WTC11 (cell line): Measurements from ENCODE around the gene HLA-DQB1. TPM values are rescaled to one million over a fixed set of nuclear protein-coding genes. Genes with fewer than 3 reads are reported as not detected.

Source experiments
- ATAC-seq: fragments of 200-7000 bp; cut with Tn5 transposase; 2 replicates; pipeline ENCODE4 v1.10.0; 2021; ENCODE audit warnings: mild to moderate bottlenecking, moderate library complexity
- CTCF ChIA-PET: fragments of 300-600 bp; sonication (Branson Sonifier 250); formaldehyde crosslinking; loops from one replicate; lab custom pipeline; 2021; ENCODE audit warnings: antibody characterized with exemption; lab: Charles Lee
- POLR2A ChIA-PET: fragments of 350-600 bp; sonication (Branson Sonifier 250); formaldehyde crosslinking; loops from one replicate; lab custom pipeline; 2021; ENCODE audit warnings: antibody characterized with exemption; lab: Charles Lee
- DNase-seq: peaks from one replicate; pipeline ENCODE4 v3.0.0; 2021; ENCODE audit warnings: low spot score
- H3K27ac Mint-ChIP-seq: 2 replicates; pipeline ENCODE4 v1.8.0; 2021; ENCODE audit warnings: mixed read lengths
- H3K27me3 Mint-ChIP-seq: 2 replicates; pipeline ENCODE4 v1.8.0; 2021; ENCODE audit warnings: low read depth, mild to moderate bottlenecking, moderate library complexity, mixed read lengths
- H3K36me3 Mint-ChIP-seq: 2 replicates; pipeline ENCODE4 v1.8.0; 2021; ENCODE audit warnings: mixed read lengths
- H3K4me1 Mint-ChIP-seq: 2 replicates; pipeline ENCODE4 v1.8.0; 2022; ENCODE audit warnings: mixed read lengths
- H3K4me3 Mint-ChIP-seq: 2 replicates; pipeline ENCODE4 v1.8.0; 2021; ENCODE audit warnings: mild to moderate bottlenecking, moderate library complexity, mixed read lengths
- H3K9me3 Mint-ChIP-seq: 2 replicates; pipeline ENCODE4 v1.8.0; 2021; ENCODE audit warnings: mixed read lengths
- ELF4 ChIP-seq: sonication (generic); formaldehyde crosslinking; IDR thresholded peaks from 2 replicates; pipeline ENCODE4 v1.8.1; 2022; ENCODE audit warnings: low read depth, mild to moderate bottlenecking, moderate library complexity, missing genetic modification reagents
- EMX1 ChIP-seq: fragments of 250-450 bp; sonication (Bioruptor Pico); IDR thresholded peaks from 2 replicates; pipeline ENCODE4 v1.8.0; 2021; ENCODE audit warnings: mild to moderate bottlenecking
- ESRRA ChIP-seq: sonication (generic); formaldehyde crosslinking; IDR thresholded peaks from 2 replicates; pipeline ENCODE4 v1.8.1; 2022; ENCODE audit warnings: mild to moderate bottlenecking, missing genetic modification reagents, borderline replicate concordance
- GABPB1 ChIP-seq: sonication (generic); formaldehyde crosslinking; IDR thresholded peaks from 2 replicates; pipeline ENCODE4 v1.8.1; 2023; ENCODE audit warnings: mild to moderate bottlenecking, missing genetic modification reagents
- IRF2 ChIP-seq: sonication (generic); formaldehyde crosslinking; IDR thresholded peaks from 2 replicates; pipeline ENCODE4 v1.8.0; 2022; ENCODE audit warnings: low read depth, missing genetic modification reagents, borderline replicate concordance
- JAZF1 ChIP-seq: fragments of 250-450 bp; sonication (Bioruptor Pico); IDR thresholded peaks from 2 replicates; pipeline ENCODE4 v1.9.0; 2021; ENCODE audit warnings: moderate library complexity, mild to moderate bottlenecking, inconsistent platforms
- PRRX2 ChIP-seq: fragments of 250-450 bp; sonication (Bioruptor Pico); IDR thresholded peaks from 2 replicates; pipeline ENCODE4 v1.8.0; 2021; ENCODE audit warnings: mild to moderate bottlenecking
- RELA ChIP-seq: sonication (generic); formaldehyde crosslinking; IDR thresholded peaks from 2 replicates; pipeline ENCODE4 v1.8.1; 2022; ENCODE audit warnings: missing genetic modification reagents, mild to moderate bottlenecking, borderline replicate concordance
- RORB ChIP-seq: fragments of 250-450 bp; sonication (Bioruptor Pico); IDR thresholded peaks from 2 replicates; pipeline ENCODE4 v1.9.0; 2021; ENCODE audit warnings: mild to moderate bottlenecking
- SMAD3 ChIP-seq: sonication (generic); formaldehyde crosslinking; IDR thresholded peaks from 2 replicates; pipeline ENCODE4 v1.8.0; 2022; ENCODE audit warnings: missing genetic modification reagents, mild to moderate bottlenecking, borderline replicate concordance
- ZBTB21 ChIP-seq: sonication (generic); formaldehyde crosslinking; IDR thresholded peaks from 2 replicates; pipeline ENCODE4 v1.8.1; 2023; ENCODE audit warnings: mild to moderate bottlenecking, missing genetic modification reagents, borderline replicate concordance
- ZNF121 ChIP-seq: sonication (generic); formaldehyde crosslinking; IDR thresholded peaks from 2 replicates; pipeline ENCODE4 v1.8.0; 2023; ENCODE audit warnings: missing genetic modification reagents
- ZNF263 ChIP-seq: sonication (generic); formaldehyde crosslinking; IDR thresholded peaks from 2 replicates; pipeline ENCODE4 v1.8.1; 2022; ENCODE audit warnings: low read depth, mild to moderate bottlenecking, moderate library complexity, missing genetic modification reagents
- ZNF416 ChIP-seq: fragments of 250-450 bp; sonication (Bioruptor Pico); IDR thresholded peaks from 2 replicates; pipeline ENCODE4 v1.9.0; 2021; ENCODE audit warnings: mild to moderate bottlenecking, inconsistent platforms
- ZNF423 ChIP-seq: fragments of 250-450 bp; sonication (Bioruptor Pico); IDR thresholded peaks from 2 replicates; pipeline ENCODE4 v2.1.2; 2022; ENCODE audit warnings: mild to moderate bottlenecking, moderate library complexity
- total RNA-seq: library from RNA; stranded (reverse); gene quantifications from 3 replicates; pipeline ENCODE4 v1.2.3, GENCODE V29; 2021
- TF ChIP-seq, protein P1 (sequence below): fragments of 250-450 bp; sonication (Bioruptor Pico); IDR thresholded peaks from 2 replicates; pipeline ENCODE4 v1.8.0; 2021; ENCODE audit warnings: mild to moderate bottlenecking
- TF ChIP-seq, protein P2 (sequence below): sonication (generic); formaldehyde crosslinking; IDR thresholded peaks from 2 replicates; pipeline ENCODE4 v1.8.0; 2023; ENCODE audit warnings: missing genetic modification reagents
- TF ChIP-seq, protein P3 (sequence below): sonication (generic); formaldehyde crosslinking; IDR thresholded peaks from 2 replicates; pipeline ENCODE4 v1.8.0; 2022; ENCODE audit warnings: mild to moderate bottlenecking, missing genetic modification reagents
- TF ChIP-seq, protein P4 (sequence below): sonication (generic); formaldehyde crosslinking; IDR thresholded peaks from 2 replicates; pipeline ENCODE4 v1.8.1; 2023; ENCODE audit warnings: mild to moderate bottlenecking, missing genetic modification reagents
- TF ChIP-seq, protein P5 (sequence below): sonication (generic); formaldehyde crosslinking; IDR thresholded peaks from 2 replicates; pipeline ENCODE4 v1.8.1; 2022; ENCODE audit warnings: low read depth, missing genetic modification reagents, borderline replicate concordance
- TF ChIP-seq, protein P6 (sequence below): sonication (generic); formaldehyde crosslinking; IDR thresholded peaks from 2 replicates; pipeline ENCODE4 v1.8.1; 2022; ENCODE audit warnings: mild to moderate bottlenecking, moderate library complexity, missing genetic modification reagents
- TF ChIP-seq, protein P7 (sequence below): fragments of 250-450 bp; sonication (Bioruptor Pico); IDR thresholded peaks from 2 replicates; pipeline ENCODE4 v2.1.2; 2022; ENCODE audit warnings: mild to moderate bottlenecking, moderate library complexity

Gene HLA-DQB1
- total RNA-seq, 1 experiment from 2014 or later: 0.83 TPM

DNA sequence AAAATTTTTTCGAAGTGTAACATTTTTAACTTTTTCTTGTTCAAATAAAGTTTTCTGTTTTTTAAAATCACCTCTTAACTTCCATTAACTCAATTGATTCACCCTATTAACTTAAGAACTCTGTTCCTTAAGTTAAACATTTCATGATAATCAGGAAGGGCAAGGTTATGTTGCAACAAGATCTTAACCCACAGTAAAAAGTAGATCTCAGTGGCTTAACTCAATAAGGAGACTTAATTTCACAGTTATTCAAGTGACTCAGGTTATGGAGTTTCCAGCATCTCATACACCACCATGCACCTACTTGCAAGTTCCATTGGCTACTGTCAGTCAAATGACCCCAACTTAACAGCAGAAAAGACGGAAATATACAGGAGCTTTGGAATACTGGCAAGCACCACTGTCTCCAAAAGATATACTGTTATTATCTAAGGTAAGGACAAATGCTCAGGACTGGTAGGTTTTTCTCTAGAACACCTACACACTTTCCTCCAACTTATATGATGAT lies 11.2 kb downstream of the HLA-DQB1 start:
- ChIA-PET POLR2A (no interaction called here), CTCF (no interaction called here)
- H3K9me3 Mint-ChIP-seq: no peaks in the 10 kb centered on the region
- TF ChIP-seq, protein P1, sequence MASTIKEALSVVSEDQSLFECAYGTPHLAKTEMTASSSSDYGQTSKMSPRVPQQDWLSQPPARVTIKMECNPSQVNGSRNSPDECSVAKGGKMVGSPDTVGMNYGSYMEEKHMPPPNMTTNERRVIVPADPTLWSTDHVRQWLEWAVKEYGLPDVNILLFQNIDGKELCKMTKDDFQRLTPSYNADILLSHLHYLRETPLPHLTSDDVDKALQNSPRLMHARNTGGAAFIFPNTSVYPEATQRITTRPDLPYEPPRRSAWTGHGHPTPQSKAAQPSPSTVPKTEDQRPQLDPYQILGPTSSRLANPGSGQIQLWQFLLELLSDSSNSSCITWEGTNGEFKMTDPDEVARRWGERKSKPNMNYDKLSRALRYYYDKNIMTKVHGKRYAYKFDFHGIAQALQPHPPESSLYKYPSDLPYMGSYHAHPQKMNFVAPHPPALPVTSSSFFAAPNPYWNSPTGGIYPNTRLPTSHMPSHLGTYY (CRISPR knock-in tag): no peak
- TF ChIP-seq, protein P2, sequence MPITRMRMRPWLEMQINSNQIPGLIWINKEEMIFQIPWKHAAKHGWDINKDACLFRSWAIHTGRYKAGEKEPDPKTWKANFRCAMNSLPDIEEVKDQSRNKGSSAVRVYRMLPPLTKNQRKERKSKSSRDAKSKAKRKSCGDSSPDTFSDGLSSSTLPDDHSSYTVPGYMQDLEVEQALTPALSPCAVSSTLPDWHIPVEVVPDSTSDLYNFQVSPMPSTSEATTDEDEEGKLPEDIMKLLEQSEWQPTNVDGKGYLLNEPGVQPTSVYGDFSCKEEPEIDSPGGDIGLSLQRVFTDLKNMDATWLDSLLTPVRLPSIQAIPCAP (CRISPR knock-in tag): no peak
- TF ChIP-seq ZNF423 (CRISPR knock-in tag) (no peak), RELA (CRISPR knock-in tag) (no peak), GABPB1 (CRISPR knock-in tag) (no peak), ZNF121 (no peak)
- TF ChIP-seq, protein P3, sequence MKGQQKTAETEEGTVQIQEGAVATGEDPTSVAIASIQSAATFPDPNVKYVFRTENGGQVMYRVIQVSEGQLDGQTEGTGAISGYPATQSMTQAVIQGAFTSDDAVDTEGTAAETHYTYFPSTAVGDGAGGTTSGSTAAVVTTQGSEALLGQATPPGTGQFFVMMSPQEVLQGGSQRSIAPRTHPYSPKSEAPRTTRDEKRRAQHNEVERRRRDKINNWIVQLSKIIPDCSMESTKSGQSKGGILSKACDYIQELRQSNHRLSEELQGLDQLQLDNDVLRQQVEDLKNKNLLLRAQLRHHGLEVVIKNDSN (CRISPR knock-in tag): no peak
- H3K27me3 Mint-ChIP-seq: peaks cover 13% of the 10 kb centered on the region
- no peak overlapping the region for H3K4me3 Mint-ChIP-seq
- DNase-seq (no peak), ATAC-seq (no peak)
- H3K27ac Mint-ChIP-seq: no peak overlapping the region
- H3K4me1 Mint-ChIP-seq: no peaks in the 10 kb centered on the region
- no peaks in the 10 kb centered on the region for H3K36me3 Mint-ChIP-seq

DNA sequence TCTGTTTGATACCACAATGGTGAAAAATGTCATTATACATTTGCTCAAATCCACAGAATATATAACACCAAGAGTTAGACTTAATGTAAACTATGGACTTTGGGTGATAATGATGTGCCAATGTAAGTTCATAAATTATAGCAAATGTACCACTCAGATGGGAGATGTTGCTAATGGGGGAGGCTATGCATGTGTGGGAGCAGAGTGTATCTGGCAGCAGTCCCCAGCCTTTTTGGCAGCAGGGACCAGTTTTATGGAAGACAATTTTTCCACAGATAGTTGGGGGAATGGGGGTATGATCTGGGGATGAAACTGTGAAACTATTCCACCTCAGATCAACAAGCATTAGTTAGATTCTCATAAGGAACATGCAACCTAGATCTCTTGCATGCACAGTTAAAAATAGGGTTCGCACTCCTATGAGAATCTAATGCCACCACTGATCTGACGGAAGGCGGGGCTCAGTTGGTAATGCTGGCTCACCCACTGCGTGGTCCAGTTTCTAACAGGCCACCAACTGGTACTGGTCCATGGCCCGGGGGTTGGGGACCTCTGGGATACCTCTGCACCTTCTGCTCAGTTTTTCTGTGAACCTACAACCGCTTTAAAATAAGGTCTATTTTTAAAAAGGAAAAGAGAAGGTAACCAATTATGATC lies 21.3 kb downstream of the HLA-DQB1 start:
- H3K36me3 Mint-ChIP-seq: no peaks in the 10 kb centered on the region
- ATAC-seq (no peak), DNase-seq (no peak)
- no peaks in the 10 kb centered on the region for H3K4me1 Mint-ChIP-seq
- TF ChIP-seq ZNF416 (CRISPR knock-in tag) (no peak), GABPB1 (CRISPR knock-in tag) (no peak), JAZF1 (CRISPR knock-in tag) (no peak), ELF4 (CRISPR knock-in tag) (no peak), PRRX2 (no peak), IRF2 (CRISPR knock-in tag) (no peak), RORB (CRISPR knock-in tag) (no peak), EMX1 (no peak), ZBTB21 (CRISPR knock-in tag) (no peak), ZNF121 (no peak), SMAD3 (no peak), ESRRA (CRISPR knock-in tag) (no peak), ZNF263 (CRISPR knock-in tag) (no peak)
- TF ChIP-seq, protein P3 (CRISPR knock-in tag): no peak
- TF ChIP-seq, protein P4, sequence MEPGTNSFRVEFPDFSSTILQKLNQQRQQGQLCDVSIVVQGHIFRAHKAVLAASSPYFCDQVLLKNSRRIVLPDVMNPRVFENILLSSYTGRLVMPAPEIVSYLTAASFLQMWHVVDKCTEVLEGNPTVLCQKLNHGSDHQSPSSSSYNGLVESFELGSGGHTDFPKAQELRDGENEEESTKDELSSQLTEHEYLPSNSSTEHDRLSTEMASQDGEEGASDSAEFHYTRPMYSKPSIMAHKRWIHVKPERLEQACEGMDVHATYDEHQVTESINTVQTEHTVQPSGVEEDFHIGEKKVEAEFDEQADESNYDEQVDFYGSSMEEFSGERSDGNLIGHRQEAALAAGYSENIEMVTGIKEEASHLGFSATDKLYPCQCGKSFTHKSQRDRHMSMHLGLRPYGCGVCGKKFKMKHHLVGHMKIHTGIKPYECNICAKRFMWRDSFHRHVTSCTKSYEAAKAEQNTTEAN (CRISPR knock-in tag): no peak
- TF ChIP-seq, protein P5, sequence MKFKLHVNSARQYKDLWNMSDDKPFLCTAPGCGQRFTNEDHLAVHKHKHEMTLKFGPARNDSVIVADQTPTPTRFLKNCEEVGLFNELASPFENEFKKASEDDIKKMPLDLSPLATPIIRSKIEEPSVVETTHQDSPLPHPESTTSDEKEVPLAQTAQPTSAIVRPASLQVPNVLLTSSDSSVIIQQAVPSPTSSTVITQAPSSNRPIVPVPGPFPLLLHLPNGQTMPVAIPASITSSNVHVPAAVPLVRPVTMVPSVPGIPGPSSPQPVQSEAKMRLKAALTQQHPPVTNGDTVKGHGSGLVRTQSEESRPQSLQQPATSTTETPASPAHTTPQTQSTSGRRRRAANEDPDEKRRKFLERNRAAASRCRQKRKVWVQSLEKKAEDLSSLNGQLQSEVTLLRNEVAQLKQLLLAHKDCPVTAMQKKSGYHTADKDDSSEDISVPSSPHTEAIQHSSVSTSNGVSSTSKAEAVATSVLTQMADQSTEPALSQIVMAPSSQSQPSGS (CRISPR knock-in tag): no peak
- TF ChIP-seq, protein P6, sequence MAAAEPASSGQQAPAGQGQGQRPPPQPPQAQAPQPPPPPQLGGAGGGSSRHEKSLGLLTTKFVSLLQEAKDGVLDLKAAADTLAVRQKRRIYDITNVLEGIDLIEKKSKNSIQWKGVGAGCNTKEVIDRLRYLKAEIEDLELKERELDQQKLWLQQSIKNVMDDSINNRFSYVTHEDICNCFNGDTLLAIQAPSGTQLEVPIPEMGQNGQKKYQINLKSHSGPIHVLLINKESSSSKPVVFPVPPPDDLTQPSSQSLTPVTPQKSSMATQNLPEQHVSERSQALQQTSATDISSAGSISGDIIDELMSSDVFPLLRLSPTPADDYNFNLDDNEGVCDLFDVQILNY (CRISPR knock-in tag): no peak
- TF ChIP-seq, protein P7, sequence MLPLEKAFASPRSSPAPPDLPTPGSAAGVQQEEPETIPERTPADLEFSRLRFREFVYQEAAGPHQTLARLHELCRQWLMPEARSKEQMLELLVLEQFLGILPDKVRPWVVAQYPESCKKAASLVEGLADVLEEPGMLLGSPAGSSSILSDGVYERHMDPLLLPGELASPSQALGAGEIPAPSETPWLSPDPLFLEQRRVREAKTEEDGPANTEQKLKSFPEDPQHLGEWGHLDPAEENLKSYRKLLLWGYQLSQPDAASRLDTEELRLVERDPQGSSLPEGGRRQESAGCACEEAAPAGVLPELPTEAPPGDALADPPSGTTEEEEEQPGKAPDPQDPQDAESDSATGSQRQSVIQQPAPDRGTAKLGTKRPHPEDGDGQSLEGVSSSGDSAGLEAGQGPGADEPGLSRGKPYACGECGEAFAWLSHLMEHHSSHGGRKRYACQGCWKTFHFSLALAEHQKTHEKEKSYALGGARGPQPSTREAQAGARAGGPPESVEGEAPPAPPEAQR: no peak
- ChIA-PET POLR2A (no interaction called here), CTCF (no interaction called here)
- no peak overlapping the region for H3K27ac Mint-ChIP-seq
- H3K4me3 Mint-ChIP-seq: no peak overlapping the region
- H3K27me3 Mint-ChIP-seq: peaks cover 15% of the 10 kb centered on the region
- H3K9me3 Mint-ChIP-seq: no peaks in the 10 kb centered on the region
